NCI-H128 (cell line): ENCODE results near the gene ARF1.

Experiments
- DNase-seq: peaks from one replicate; lab custom pipeline; 2025; ENCODE audit not compliant: unreplicated experiment; lab: John Stamatoyannopoulos, UW

ARF1 gene

DNA sequence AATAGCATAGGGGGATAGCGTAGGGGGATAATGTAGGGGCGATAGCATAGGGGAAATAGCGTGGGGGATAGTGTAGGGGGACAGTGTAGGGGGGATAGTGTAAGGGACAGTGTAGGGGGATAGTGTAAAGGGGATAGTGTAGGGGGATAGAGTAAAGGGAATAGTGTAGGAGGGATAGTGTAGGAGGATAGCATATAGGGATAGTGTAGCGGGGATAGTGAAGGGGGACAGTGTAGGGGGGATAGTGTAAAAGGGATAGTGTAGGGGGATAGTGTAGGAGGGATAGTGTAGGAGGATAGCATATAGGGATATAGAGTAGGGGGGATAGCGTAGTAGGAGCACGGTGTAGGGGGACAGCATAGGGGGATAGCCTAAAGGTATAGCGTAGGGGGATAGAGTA is 14.1 kb upstream of the ARF1 start:
- DNase-seq = no peak

GRCh38 chr1:228070173-228070572 is 12.3 kb upstream of the ARF1 start:
- DNase-seq = no peak

DNA sequence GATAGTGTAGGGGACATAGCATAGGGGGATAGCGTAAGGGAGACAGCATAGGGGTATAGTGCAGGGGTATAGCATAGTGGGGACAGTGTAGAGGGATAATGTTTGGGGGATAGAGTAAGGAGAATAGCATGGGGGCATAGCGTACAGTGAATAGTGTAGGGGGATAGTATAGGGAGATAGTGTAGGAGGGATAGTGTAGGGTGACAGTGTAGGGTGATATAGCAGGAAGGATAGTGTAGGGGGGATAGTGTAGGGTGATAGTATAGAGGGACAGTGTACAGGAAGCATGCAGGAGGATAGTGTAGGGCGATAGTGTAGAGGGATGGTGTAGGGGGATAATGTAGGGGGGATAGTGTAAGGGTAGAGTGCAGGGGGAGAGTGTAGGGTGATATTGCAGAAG is 11.7 kb upstream of the ARF1 start:
- no peak for DNase-seq

- no peak for DNase-seq
Observed at GRCh38 chr1:228071839-228072657, 10.5 kb upstream of the ARF1 start.

DNA sequence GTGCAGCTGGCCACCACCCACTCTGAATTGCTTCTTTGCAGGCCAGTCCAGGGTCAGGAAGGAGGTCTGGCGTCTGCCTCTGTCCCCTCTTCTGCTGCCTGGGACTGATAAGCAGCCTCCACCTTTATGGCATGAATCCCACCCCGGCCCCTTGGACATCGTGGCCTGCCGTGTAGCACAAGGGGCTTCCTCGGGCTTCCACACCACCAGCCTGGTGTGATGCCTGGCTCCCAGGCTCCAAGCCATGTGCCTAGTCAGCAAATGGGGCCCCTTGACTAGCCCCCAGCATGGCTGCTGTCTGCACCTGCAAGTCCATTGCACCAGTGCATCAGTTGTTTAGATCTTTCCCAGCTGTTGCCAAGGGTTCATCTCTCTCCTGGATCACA is 9.9 kb upstream of the ARF1 start:
- no peak for DNase-seq

DNA sequence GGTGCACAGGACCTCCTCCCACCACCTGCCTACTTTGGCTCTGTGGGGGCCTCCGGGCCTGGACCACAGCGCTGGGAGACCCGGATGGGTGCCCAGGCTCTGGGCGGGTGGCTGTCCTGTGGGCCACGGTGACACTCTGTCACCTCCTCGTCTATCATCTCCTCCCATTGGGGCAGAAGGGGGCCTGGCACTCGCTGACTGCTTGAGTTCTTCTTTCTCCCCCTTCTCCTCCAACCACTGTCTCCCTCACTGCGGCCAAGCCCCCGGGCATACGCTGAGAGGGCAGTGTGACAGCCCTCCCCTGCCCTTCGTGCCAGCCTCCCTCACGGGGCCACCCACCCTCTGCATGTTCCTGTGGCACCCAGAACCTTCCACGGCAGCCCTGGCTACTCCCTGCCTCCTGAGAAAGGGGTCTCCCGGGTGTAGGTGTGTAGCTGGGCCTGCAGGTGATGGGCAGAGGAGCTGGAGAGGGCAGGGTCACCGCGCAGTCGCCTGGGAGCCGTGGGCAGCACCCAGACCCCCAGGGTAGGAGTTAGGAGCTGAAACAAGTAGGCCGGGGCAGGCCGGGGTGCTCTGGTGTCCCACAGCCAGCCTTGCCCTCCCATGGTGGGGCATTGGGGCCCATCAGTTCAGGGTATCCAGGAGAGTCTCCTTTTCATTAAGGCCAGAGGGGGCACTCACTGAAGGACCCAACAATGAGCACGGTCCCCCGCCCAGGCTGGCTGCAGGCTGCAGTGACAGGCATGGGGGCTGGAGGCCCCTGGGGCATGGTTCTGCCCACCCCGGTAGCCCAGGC is 9.2 kb upstream of the ARF1 start:
- no peak for DNase-seq

DNA sequence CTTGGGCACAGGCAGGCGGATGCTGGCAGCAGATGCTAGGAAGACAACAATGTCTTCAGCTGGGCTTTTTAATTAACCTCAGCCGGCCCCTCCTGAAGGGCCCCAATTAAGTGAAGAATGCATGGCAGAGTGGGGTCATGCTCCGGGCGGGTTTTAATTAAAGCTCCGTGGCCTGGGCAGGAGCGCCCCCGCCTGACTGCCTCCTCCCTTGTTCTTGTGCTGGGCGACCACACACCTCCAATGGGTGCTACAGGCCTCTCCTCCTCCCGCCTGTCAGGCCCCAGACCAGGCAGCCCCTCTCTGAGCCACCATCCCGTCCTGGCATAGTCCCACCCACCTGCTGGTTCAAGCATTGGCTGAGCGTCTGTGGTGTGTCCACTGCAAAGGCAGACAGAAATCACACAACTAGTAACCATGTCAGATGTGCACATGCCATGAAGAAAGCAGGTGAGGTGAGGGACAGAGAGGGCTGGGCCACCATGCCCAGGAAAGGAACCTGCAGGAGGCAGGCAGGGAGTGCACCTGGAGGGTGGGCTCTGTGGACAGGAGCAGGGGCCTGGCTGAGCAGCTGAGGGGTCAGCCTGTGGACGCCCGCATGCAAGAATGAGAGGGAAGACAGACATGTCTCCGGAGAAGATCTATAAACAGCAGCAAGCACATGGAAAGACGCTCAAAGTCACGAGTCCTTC is 8.5 kb upstream of the ARF1 start:
- DNase-seq = no peak

DNA sequence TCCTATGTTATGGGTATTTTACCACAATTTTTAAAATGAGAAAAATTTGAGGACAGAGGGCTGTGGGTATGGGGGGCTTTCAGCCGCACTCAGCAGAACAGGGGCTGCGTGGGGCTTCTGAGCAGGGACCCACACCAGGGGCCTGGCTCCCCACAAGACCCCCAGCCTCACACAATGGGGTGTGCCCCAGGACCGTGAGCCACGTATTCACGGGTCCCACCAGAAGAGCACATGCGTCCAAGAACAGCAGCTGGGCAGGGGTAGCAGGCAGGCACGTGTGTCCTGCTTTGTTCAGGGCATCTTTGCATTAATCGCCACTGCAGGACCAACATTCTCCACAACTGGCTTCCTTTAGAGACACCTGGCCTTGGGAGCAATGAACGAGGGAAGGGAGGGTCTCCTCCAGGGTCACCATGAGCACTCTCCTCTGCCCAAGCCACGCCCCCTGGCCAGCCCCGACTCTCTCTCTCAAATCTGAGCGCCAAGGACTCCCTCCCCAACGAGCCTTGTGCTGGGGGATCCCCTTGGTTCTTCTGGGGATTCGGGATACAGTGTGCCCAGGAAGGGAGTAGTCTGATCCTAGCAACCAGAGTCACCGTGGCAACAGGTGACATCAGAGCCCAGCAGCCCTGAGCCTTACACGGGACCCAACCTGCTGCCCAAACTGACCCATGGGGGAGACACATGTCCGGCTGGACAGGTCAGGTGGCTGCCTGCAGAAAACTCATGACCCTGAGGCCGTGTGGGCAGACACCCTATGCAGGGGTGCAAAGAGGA is 7.4 kb upstream of the ARF1 start:
- no peak for DNase-seq

- no peak for DNase-seq
Observed at GRCh38 chr1:228075801-228076271, 6.7 kb upstream of the ARF1 start.

GRCh38 chr1:228076796-228077430 is 5.6 kb upstream of the ARF1 start:
- no peak for DNase-seq

GRCh38 chr1:228077565-228078330 is 4.8 kb upstream of the ARF1 start:
- no peak for DNase-seq

GRCh38 chr1:228079013-228079412 is 3.5 kb upstream of the ARF1 start:
- DNase-seq = no peak

DNA sequence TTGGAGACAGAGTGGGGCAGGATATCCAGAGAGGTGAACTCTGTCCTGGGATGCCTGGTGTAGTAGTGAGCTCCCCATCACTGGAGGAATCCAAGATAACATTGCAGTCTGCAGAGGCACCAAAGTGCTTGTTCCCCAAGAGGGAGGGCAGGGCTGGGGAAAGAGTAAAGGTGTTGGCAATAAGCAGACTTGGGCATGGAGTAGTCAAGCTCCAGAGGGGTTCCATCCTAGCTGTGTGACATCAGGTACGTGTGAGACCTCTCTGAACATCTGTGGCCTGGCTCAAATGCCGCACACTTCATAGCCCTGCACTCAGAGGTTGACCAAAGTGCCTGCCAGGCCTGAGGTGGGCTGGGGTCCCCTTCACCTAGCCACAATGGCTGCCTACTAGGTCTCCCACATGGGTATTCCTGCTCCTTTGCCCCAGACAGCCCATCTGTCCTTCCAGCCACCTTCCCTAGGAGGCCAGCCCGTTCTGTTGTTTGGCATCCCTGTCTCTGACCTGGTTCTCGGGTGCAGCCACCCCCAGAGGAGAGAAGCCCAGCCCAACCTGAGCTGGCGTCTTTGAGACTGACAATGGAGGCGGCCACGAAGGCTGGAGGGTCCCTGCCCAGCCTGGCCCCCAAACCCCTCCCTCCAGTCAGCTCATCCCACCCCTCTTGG is 2.8 kb upstream of the ARF1 start:
- no peak for DNase-seq

DNA sequence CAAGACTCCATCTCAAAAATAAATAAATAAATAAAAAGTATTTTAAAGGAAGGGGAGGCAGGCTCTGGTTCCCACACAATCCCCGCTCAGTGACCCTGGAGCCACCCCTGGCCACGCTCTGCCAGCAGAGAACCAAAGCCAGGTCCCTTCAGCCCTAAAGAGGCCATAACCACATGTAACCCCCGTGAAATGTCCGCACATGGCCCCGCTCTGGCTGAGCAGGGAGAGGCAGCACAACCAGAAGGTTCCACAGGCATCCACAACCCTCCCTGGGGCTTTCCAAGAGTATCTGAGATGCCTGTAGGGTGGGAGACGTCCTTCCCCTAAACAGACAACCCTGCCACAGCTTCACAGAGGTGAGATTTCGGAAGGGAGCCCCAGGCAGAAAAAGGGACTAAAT is 1.4 kb upstream of the ARF1 start:
- no peak for DNase-seq

- no peak for DNase-seq
Observed at GRCh38 chr1:228081578-228082213, 812 bp upstream of the ARF1 start.

- DNase-seq = no peak
Observed at GRCh38 chr1:228082918-228083870, 686 bp downstream of the ARF1 start.

- no peak for DNase-seq
Observed at GRCh38 chr1:228083871-228084278, 1.4 kb downstream of the ARF1 start.

GRCh38 chr1:228084325-228084724 is 1.8 kb downstream of the ARF1 start:
- DNase-seq = no peak
